K562 (cell line): ENCODE data around the gene WDR88. TPM values are rescaled to one million over a fixed set of nuclear protein-coding genes. Genes with fewer than 3 reads are reported as not detected.

Source experiments
- ATAC-seq: fragments of 200-7000 bp; cut with Tn5 transposase; 3 replicates; pipeline ENCODE4 v1.9.1; 2020; ENCODE audit warnings: moderate library complexity
- BruUV-seq: library from RNA; stranded (reverse); fragments of 400-500 nt; replicated peaks from 2 replicates; lab custom pipeline; 2021; lab: Mats Ljungman, UMichigan
- CTCF ChIA-PET: fragments of 300-600 bp; formaldehyde crosslinking; extraction: SDS; loops from one replicate; lab custom pipeline; 2021; ENCODE audit warnings: low intra/inter-chr PET ratio; lab: Yijun Ruan, JAX
- POLR2A ChIA-PET: fragments of 300-600, 350-650 bp; sonication (Branson Sonifier 250); formaldehyde crosslinking; extraction: SDS; loops from one replicate; lab custom pipeline; 2021; ENCODE audit warnings: antibody characterized with exemption, inconsistent platforms; lab: Yijun Ruan, JAX
- DNase-seq, 4 experiments: peaks; one replicate each; pipeline versions ENCODE4 v3.0.0 to v3.0.0-alpha.2; 2011 to 2018; ENCODE audit warnings: low spot score in 3 of 4, mixed read lengths in 3 of 4; ENCODE audit errors: extremely low read depth in 1 of 4
- FAIRE-seq: peaks from 2 replicates; lab custom pipeline; 2011; peaks lifted over from hg19 to GRCh38; lab: Jason Lieb, UNC
- H2AFZ ChIP-seq: 2 replicates; pipeline ENCODE4 v1.6.0; 2011; ENCODE audit warnings: low read depth, low read length, control low read depth, inconsistent platforms
- H3K27ac ChIP-seq: fragments of 200-600 bp; 3 replicates; pipeline ENCODE4 v1.8.0; 2011; ENCODE audit warnings: low read depth, mild to moderate bottlenecking, control low read depth, inconsistent platforms, low read length, moderate library complexity, mixed read lengths; ENCODE audit errors: extremely low read depth
- H3K27me3 ChIP-seq, 2 experiments: fragments of 300-600 bp in 1 of 2; 2 replicates in 1 of 2; 3 replicates in 1 of 2; pipeline versions ENCODE4 v1.6.0 to v1.8.0; 2011; ENCODE audit warnings: inconsistent platforms in 2 of 2, low read length in 2 of 2, mild to moderate bottlenecking in 1 of 2, mixed read lengths in 1 of 2, moderate library complexity in 1 of 2; ENCODE audit not compliant: control insufficient read depth in 2 of 2, insufficient read depth in 2 of 2
- H3K36me3 ChIP-seq: fragments of 300-600 bp; 3 replicates; pipeline ENCODE4 v1.8.0; 2011; ENCODE audit warnings: mild to moderate bottlenecking, low read length, inconsistent platforms; ENCODE audit not compliant: control insufficient read depth, insufficient read depth
- H3K4me1 ChIP-seq, 2 experiments: fragments of 200-600 bp in 1 of 2; replicated peaks in 1 of 2; 2 replicates in 1 of 2; 3 replicates in 1 of 2; pipeline versions ENCODE4 v1.5.1 to v1.8.0; 2011; ENCODE audit warnings: inconsistent platforms in 2 of 2, low read length in 2 of 2, mild to moderate bottlenecking in 1 of 2, mixed read lengths in 1 of 2, moderate library complexity in 1 of 2; ENCODE audit not compliant: control insufficient read depth in 2 of 2, insufficient read depth in 2 of 2
- H3K4me2 ChIP-seq: 2 replicates; pipeline ENCODE4 v1.6.1; 2011; ENCODE audit warnings: low read length, control low read depth, inconsistent platforms, mixed read lengths; ENCODE audit not compliant: insufficient read depth
- H3K4me3 ChIP-seq: fragments of 200-600 bp; sonication (generic), shearing (Covaris generic); 2 replicates; pipeline ENCODE4 v1.5.1; 2016; ENCODE audit warnings: control low read depth, inconsistent platforms
- H3K79me2 ChIP-seq: fragments of 200-600 bp; 3 replicates; pipeline ENCODE4 v1.8.0; 2011; ENCODE audit warnings: low read length, inconsistent platforms; ENCODE audit not compliant: control insufficient read depth, insufficient read depth
- H3K9ac ChIP-seq, 2 experiments: 2 replicates each; pipeline versions ENCODE4 v1.6.0 to v1.6.1; 2011; ENCODE audit warnings: low read depth in 2 of 2, low read length in 2 of 2, control low read depth in 1 of 2, inconsistent platforms in 1 of 2, mild to moderate bottlenecking in 1 of 2, mixed read lengths in 1 of 2; ENCODE audit not compliant: insufficient read depth in 1 of 2
- H3K9me1 ChIP-seq: one replicate; pipeline ENCODE4 v1.6.0; 2011; ENCODE audit warnings: inconsistent platforms, mild to moderate bottlenecking, low read length, moderate library complexity; ENCODE audit not compliant: control insufficient read depth, insufficient read depth
- H3K9me3 ChIP-seq: replicated peaks from 2 replicates; pipeline ENCODE4 v1.5.1; 2011; ENCODE audit warnings: low read depth, low read length, inconsistent platforms; ENCODE audit not compliant: control insufficient read depth, insufficient read depth
- H4K20me1 ChIP-seq: replicated peaks from 2 replicates; pipeline ENCODE4 v1.6.1; 2011; ENCODE audit warnings: low read length, inconsistent platforms, mixed read lengths; ENCODE audit not compliant: control insufficient read depth, insufficient read depth
- CHD2 ChIP-seq: IDR thresholded peaks from 2 replicates; pipeline ENCODE4 v1.6.1; 2011; ENCODE audit warnings: low read depth, low read length
- DMBX1 ChIP-seq: fragments of 250-450 bp; sonication (Bioruptor Pico); IDR thresholded peaks from 2 replicates; pipeline ENCODE4 v1.8.0; 2022; ENCODE audit warnings: inconsistent platforms, mild to moderate bottlenecking, moderate library complexity, borderline replicate concordance
- HNRNPL ChIP-seq: fragments of 200-400 bp; formaldehyde crosslinking; IDR thresholded peaks from 2 replicates; pipeline ENCODE4 v1.6.1; 2017; ENCODE audit warnings: low read depth, mild to moderate bottlenecking, low read length
- XRCC5 ChIP-seq: fragments of 200-400 bp; formaldehyde crosslinking; IDR thresholded peaks from 2 replicates; pipeline ENCODE4 v1.6.1; 2017; ENCODE audit warnings: low read depth, mild to moderate bottlenecking, low read length
- ZNF785 ChIP-seq: fragments of 250-450 bp; sonication (Bioruptor Pico); IDR thresholded peaks from 2 replicates; pipeline ENCODE4 v1.4.0; 2020; ENCODE audit warnings: mild to moderate bottlenecking
- whole genome bisulfite sequencing: fragments of 100-300 bp; shearing (Covaris generic); methylation state at CpG from one replicate; pipeline ENCODE4 v1.1.6; 2016; ENCODE audit warnings: low coverage, mixed read lengths; ENCODE audit not compliant: insufficient coverage; ENCODE audit errors: missing lambda C conversion rate; 5-methylcytosine and 5-hydroxymethylcytosine counted together
- in situ Hi-C: fragments of 300-500 bp; cut with MboI; formaldehyde crosslinking; loops from 4 replicates; pipeline ENCODE4 v1.15.0; 2018; ENCODE audit warnings: inconsistent platforms, mixed read lengths
- intact Hi-C: fragments of 100-400 bp; cut with micrococcal nuclease; formaldehyde crosslinking; loops from 2 replicates; pipeline ENCODE4 v1.14.2; 2022
- polyA plus RNA-seq, 8 experiments: library from polyadenylated mRNA; depleted of rRNA in 4 of 8; stranded (reverse) in 5 of 8; unstranded in 3 of 8; fragments of >200 nt; fragmentation: Nextera tagmentation in 2 of 8; fragmentation: Illumina TruSeq in 1 of 8; extraction: Ambion mirVana in 2 of 8; extraction: Trizol in 1 of 8; gene quantifications; 2 replicates each; pipeline versions ENCODE4 v1.2.1 to v1.2.3, GENCODE V29; 2011 to 2014; ENCODE audit warnings: inconsistent platforms in 1 of 8, missing spikeins in 1 of 8
- total RNA-seq, 7 experiments: library from RNA; depleted of rRNA in 6 of 7; stranded (reverse); fragments of >200 nt in 6 of 7; fragmentation: Illumina TruSeq in 2 of 7; extraction: Trizol in 2 of 7; gene quantifications; 2 replicates each; pipeline versions ENCODE4 v1.2.1 to v1.2.3, GENCODE V29; 2011 to 2021; ENCODE audit warnings: low replicate concordance in 1 of 7
- TF ChIP-seq, protein P1 (sequence below): fragments of 450-650 bp; IDR thresholded peaks from 2 replicates; pipeline ENCODE4 v1.6.1; 2016; ENCODE audit warnings: mild to moderate bottlenecking, moderate library complexity
- TF ChIP-seq, protein P2 (sequence below): sonication (generic); formaldehyde crosslinking; IDR thresholded peaks from 2 replicates; pipeline ENCODE4 v1.8.0; 2022; ENCODE audit warnings: missing genetic modification reagents, mild to moderate bottlenecking, borderline replicate concordance

The WDR88 gene
- total and polyA plus RNA-seq, 9 of the 15 experiments (the other 6 are each of a cell fraction or from before 2014, with no cell fraction given): 0.03 to 0.04 TPM; not detected in 7

DNA sequence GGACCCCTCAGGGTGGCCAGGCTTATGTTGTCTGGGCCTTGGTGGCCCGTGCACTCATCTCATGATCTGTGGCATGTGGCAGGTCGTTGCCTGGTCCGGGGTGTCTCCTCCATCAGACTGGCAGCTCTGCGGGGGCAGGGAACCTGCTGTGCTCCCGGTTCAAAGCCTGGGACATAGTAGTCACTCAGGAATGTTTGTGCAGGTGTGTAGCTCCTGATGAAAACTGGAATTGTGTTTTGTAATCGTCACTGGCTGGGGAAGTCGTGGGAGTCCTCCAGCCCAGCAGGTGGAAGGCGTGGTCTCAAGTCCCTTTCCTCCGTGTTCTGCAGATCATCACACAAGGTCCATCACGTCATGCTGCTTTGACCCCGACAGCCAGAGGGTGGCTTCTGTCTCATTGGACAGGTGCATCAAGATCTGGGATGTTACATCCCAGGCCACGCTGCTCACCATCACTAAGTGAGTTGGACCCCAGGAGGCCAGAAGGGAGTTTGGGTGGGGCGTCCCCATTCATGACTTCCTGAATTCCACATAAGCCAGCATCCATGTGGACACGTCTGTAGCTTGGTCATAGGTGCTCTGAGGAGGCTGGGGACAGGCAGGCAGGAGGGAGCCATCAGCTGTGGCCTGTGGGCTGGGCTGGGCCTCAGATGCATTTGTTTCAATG lies 19.1 kb downstream of the WDR88 start:
- Histone ChIP-seq H2AFZ (no peak overlapping the region), H3K4me3 (no peak overlapping the region), H3K9me1 (no peaks in the 10 kb centered on the region), H3K36me3 (no peaks in the 10 kb centered on the region), H3K27ac (no peak overlapping the region), H3K4me1 (no peaks in the 10 kb centered on the region; a peak in 3 of 5 replicates), H4K20me1 (no peaks in the 10 kb centered on the region), H3K79me2 (no peaks in the 10 kb centered on the region), H3K4me2 (0 out of 2 replicates have a peak overlapping the region, but pooled peaks have one; percentile 25), H3K27me3 (peaks cover 7 to 31% of the 10 kb centered on the region in 2 experiments; a peak in 4 of 5 replicates), H3K9me3 (no peaks in the 10 kb centered on the region), H3K9ac (no peak overlapping the region)
- in situ Hi-C loops (no loop called here), intact Hi-C loops (no loop called here)
- DNase-seq (no peak), FAIRE-seq (no peak), ATAC-seq (no peak; the same call in 2 of the 3 replicates)
- ChIA-PET POLR2A (interaction anchor here (1.0 kb wide), 1 partner anchor 25 kb away, joined by 3 read pairs; no protein-coding TSS in a partner anchor), CTCF (no interaction called here)
- WGBS: 4% methylated on average over 14 of the region's 14 CpGs
- no TSS peak for BruUV-seq
- TF ChIP-seq HNRNPL (no peak), DMBX1 (CRISPR knock-in tag) (no peak), CHD2 (no peak), ZNF785 (CRISPR knock-in tag) (no peak), XRCC5 (no peak)
- TF ChIP-seq, protein P1, sequence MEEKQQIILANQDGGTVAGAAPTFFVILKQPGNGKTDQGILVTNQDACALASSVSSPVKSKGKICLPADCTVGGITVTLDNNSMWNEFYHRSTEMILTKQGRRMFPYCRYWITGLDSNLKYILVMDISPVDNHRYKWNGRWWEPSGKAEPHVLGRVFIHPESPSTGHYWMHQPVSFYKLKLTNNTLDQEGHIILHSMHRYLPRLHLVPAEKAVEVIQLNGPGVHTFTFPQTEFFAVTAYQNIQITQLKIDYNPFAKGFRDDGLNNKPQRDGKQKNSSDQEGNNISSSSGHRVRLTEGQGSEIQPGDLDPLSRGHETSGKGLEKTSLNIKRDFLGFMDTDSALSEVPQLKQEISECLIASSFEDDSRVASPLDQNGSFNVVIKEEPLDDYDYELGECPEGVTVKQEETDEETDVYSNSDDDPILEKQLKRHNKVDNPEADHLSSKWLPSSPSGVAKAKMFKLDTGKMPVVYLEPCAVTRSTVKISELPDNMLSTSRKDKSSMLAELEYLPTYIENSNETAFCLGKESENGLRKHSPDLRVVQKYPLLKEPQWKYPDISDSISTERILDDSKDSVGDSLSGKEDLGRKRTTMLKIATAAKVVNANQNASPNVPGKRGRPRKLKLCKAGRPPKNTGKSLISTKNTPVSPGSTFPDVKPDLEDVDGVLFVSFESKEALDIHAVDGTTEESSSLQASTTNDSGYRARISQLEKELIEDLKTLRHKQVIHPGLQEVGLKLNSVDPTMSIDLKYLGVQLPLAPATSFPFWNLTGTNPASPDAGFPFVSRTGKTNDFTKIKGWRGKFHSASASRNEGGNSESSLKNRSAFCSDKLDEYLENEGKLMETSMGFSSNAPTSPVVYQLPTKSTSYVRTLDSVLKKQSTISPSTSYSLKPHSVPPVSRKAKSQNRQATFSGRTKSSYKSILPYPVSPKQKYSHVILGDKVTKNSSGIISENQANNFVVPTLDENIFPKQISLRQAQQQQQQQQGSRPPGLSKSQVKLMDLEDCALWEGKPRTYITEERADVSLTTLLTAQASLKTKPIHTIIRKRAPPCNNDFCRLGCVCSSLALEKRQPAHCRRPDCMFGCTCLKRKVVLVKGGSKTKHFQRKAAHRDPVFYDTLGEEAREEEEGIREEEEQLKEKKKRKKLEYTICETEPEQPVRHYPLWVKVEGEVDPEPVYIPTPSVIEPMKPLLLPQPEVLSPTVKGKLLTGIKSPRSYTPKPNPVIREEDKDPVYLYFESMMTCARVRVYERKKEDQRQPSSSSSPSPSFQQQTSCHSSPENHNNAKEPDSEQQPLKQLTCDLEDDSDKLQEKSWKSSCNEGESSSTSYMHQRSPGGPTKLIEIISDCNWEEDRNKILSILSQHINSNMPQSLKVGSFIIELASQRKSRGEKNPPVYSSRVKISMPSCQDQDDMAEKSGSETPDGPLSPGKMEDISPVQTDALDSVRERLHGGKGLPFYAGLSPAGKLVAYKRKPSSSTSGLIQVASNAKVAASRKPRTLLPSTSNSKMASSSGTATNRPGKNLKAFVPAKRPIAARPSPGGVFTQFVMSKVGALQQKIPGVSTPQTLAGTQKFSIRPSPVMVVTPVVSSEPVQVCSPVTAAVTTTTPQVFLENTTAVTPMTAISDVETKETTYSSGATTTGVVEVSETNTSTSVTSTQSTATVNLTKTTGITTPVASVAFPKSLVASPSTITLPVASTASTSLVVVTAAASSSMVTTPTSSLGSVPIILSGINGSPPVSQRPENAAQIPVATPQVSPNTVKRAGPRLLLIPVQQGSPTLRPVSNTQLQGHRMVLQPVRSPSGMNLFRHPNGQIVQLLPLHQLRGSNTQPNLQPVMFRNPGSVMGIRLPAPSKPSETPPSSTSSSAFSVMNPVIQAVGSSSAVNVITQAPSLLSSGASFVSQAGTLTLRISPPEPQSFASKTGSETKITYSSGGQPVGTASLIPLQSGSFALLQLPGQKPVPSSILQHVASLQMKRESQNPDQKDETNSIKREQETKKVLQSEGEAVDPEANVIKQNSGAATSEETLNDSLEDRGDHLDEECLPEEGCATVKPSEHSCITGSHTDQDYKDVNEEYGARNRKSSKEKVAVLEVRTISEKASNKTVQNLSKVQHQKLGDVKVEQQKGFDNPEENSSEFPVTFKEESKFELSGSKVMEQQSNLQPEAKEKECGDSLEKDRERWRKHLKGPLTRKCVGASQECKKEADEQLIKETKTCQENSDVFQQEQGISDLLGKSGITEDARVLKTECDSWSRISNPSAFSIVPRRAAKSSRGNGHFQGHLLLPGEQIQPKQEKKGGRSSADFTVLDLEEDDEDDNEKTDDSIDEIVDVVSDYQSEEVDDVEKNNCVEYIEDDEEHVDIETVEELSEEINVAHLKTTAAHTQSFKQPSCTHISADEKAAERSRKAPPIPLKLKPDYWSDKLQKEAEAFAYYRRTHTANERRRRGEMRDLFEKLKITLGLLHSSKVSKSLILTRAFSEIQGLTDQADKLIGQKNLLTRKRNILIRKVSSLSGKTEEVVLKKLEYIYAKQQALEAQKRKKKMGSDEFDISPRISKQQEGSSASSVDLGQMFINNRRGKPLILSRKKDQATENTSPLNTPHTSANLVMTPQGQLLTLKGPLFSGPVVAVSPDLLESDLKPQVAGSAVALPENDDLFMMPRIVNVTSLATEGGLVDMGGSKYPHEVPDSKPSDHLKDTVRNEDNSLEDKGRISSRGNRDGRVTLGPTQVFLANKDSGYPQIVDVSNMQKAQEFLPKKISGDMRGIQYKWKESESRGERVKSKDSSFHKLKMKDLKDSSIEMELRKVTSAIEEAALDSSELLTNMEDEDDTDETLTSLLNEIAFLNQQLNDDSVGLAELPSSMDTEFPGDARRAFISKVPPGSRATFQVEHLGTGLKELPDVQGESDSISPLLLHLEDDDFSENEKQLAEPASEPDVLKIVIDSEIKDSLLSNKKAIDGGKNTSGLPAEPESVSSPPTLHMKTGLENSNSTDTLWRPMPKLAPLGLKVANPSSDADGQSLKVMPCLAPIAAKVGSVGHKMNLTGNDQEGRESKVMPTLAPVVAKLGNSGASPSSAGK: no peak
- TF ChIP-seq, protein P2, sequence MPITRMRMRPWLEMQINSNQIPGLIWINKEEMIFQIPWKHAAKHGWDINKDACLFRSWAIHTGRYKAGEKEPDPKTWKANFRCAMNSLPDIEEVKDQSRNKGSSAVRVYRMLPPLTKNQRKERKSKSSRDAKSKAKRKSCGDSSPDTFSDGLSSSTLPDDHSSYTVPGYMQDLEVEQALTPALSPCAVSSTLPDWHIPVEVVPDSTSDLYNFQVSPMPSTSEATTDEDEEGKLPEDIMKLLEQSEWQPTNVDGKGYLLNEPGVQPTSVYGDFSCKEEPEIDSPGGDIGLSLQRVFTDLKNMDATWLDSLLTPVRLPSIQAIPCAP (CRISPR knock-in tag): no peak
